Heart right ventricle (tissue), 16 donors: Measurements from ENCODE around the gene ICAM1. TPM values are rescaled to one million over a fixed set of nuclear protein-coding genes. Genes with fewer than 3 reads are reported as not detected.
A peak's percentile ranks its signal among the peaks of the same experiment; 100 is the strongest.

ENCODE experiments used
- ATAC-seq, 8 donors: fragments of 200-7000 bp; cut with Tn5 transposase; one replicate each; pipeline ENCODE4 v1.9.1; 2020; ENCODE audit warnings: mild to moderate bottlenecking in 8 of 8, moderate library complexity in 8 of 8, moderate number of reproducible peaks in 1 of 8
- DNase-seq, 2 donors: peaks; one replicate each; pipeline ENCODE4 v3.0.0-alpha.2; 2020
- H3K27ac ChIP-seq, 10 donors: fragments of 200-600 bp; sonication (generic) in 2 of 10; one replicate each; pipeline versions ENCODE4 v1.5.0 to v1.8.0; 2020 to 2022; ENCODE audit warnings: mild to moderate bottlenecking in 3 of 10
- H3K27me3 ChIP-seq, 7 donors: fragments of 200-600 bp; one replicate each; pipeline ENCODE4 v1.8.0; 2021 to 2022; ENCODE audit warnings: mild to moderate bottlenecking in 2 of 7
- H3K36me3 ChIP-seq, 9 donors: fragments of 200-600 bp; sonication (generic) in 1 of 9; one replicate each; pipeline versions ENCODE4 v1.5.0 to v1.8.0; 2020 to 2022; ENCODE audit warnings: mild to moderate bottlenecking in 2 of 9
- H3K4me1 ChIP-seq, 9 donors: fragments of 200-600 bp; sonication (generic) in 1 of 9; one replicate each; pipeline versions ENCODE4 v1.5.0 to v1.8.0; 2020 to 2022; ENCODE audit warnings: mild to moderate bottlenecking in 4 of 9
- H3K4me3 ChIP-seq, 10 donors: fragments of 200-600 bp; sonication (generic) in 2 of 10; one replicate each; pipeline versions ENCODE4 v1.5.0 to v1.8.0; 2020 to 2022; ENCODE audit warnings: mild to moderate bottlenecking in 7 of 10, moderate library complexity in 2 of 10
- H3K9me3 ChIP-seq, 11 donors: fragments of 200-600 bp in 10 of 11; sonication (generic) in 2 of 11; one replicate each; pipeline versions ENCODE4 v1.5.0 to v1.8.0; 2013 to 2022; ENCODE audit warnings: mild to moderate bottlenecking in 2 of 11, control low read depth in 1 of 11, moderate library complexity in 1 of 11
- CTCF ChIP-seq, 9 donors: fragments of 200-600 bp; sonication (generic) in 2 of 9; IDR thresholded peaks; one replicate each; pipeline versions ENCODE4 v1.5.0 to v1.8.0; 2021 to 2022; ENCODE audit warnings: antibody characterized with exemption in 9 of 9, mild to moderate bottlenecking in 5 of 9, moderate library complexity in 1 of 9
- WGBS, 2 donors: extraction: QIAGEN DNeasy Blood & Tissue Kit; methylation state at CpG; one replicate each; pipeline ENCODE4 v1.1.7; 2013; ENCODE audit warnings: inconsistent platforms in 1 of 2; 5-methylcytosine and 5-hydroxymethylcytosine counted together
- intact Hi-C, 10 donors: fragments of 100-400 bp; cut with DNase I; formaldehyde crosslinking; loops; one replicate each; pipeline versions ENCODE4 v1.11.1 to v1.14.2; 2022
- polyA plus RNA-seq, 2 donors: library from polyadenylated mRNA; stranded (reverse); fragments of 200-250 nt; gene quantifications; one replicate each; pipeline ENCODE4 v1.2.3, GENCODE V29; 2013
- total RNA-seq, 10 donors: library from RNA; stranded (reverse); fragmentation: NEBNext Ultra II Directional in 3 of 10; extraction: Animal tissue kit (Norgen Biotek cat#: 25700) in 3 of 10; gene quantifications; one replicate each; pipeline versions ENCODE4 v1.2.1 to v1.2.4, GENCODE V29; 2021 to 2023
- donor health status: Arrhythmogenic right ventricular cardiomyopathy.
- donor health status: ischemic (EF 13 %, LVEDD 7.1; RV severe dilation, severe dysfunction).
- donor health status: healthy with polysubstance abuse.
- donor health status: DM: no; HTN: yes; CAD: no.
- donor health status: DM: no; HTN: no; CAD: no.
- donor health status: ischemic (EF 25% LVEDD 6.9; RV normal size, moderate dysfunction).
- donor health status: ischemic (EF 25% LVEDD 5.7; RV mildly dilated, moderate dysfunction).
- donor health status: healthy.
- donor health status: DM: yes; HTN: yes; CAD: no.
- donor health status: Ischemic cardiomyopathy.
- donor health status: ischemic (EF 35%, LVEDD 5.7; RV mildly dilated, moderate dysfunction).
- donor health status: nonischemic (EF 11% LVEDD 7.7; RV severe dilation, severe dysfunction).
- donor health status: DM: yes; HTN: yes; CAD: no.
- donor health status: PGD.
- donor health status: ischemic (EF 29% LVEDD 5.4; RV normal size, mild dysfunction).
- donor health status: nonischemic (EF 23%, LVEDD 6.1; RV moderate dilation, normal function).

Gene ICAM1
- total and polyA plus RNA-seq, 12 donors, result 3.6 to 66.6 (median 9.3) TPM

- peaks cover 18 to 95% (median 72%) of the 10 kb centered on the region in 9 donors for H3K4me1 ChIP-seq
- no peak for TF ChIP-seq CTCF (IDR thresholded peaks at IDR 0.05)
- WGBS, 2 donors, result 1% methylated on average over 48 to 49 of the region's 49 CpGs
- peak overlapping the region; percentile 32 to 56 (median 40) for H3K4me3 ChIP-seq
- intact Hi-C loops, result no loop called here
- H3K27ac ChIP-seq, result peak overlapping the region in 1 of 10 donors; percentile 27
- no peak for DNase-seq
- H3K36me3 ChIP-seq, result no peaks in the 10 kb centered on the region
- ATAC-seq, result peak in 2 of 8 donors; percentile 1
- H3K27me3 ChIP-seq, result peaks cover 39 to 98% (median 96%) of the 10 kb centered on the region in 7 donors
- no peaks in the 10 kb centered on the region for H3K9me3 ChIP-seq
These were observed 20.8 kb downstream of the ICAM1 start for GRCh38 chr19:10291554-10292205.

GRCh38 chr19:10292206-10292788 is 21.4 kb downstream of the ICAM1 start:
- WGBS, 2 donors, result 2 to 3% methylated on average over 43 to 45 of the region's 45 CpGs
- DNase-seq, result peak; percentile 66 to 85
- Histone ChIP-seq H3K27me3 (peaks cover 39 to 100% (median 99%) of the 10 kb centered on the region in 7 donors), H3K9me3 (no peaks in the 10 kb centered on the region), H3K27ac (peak overlapping the region in 1 of 10 donors; percentile 63), H3K4me3 (peak overlapping the region; percentile 24 to 56 (median 40)), H3K36me3 (no peaks in the 10 kb centered on the region), H3K4me1 (peaks cover 13 to 88% (median 66%) of the 10 kb centered on the region in 9 donors)
- peak; percentile 41 to 75 (median 64) for ATAC-seq
- intact Hi-C loops, result no loop called here
- no peak for TF ChIP-seq CTCF (IDR thresholded peaks at IDR 0.05)

GRCh38 chr19:10292789-10293636 is 22.1 kb downstream of the ICAM1 start:
- peaks cover 13 to 81% (median 61%) of the 10 kb centered on the region in 9 donors for H3K4me1 ChIP-seq
- H3K36me3 ChIP-seq, result no peaks in the 10 kb centered on the region
- intact Hi-C loops, result no loop called here
- WGBS, 2 donors, result 15 to 18% methylated on average over 53 to 56 of the region's 56 CpGs
- H3K27ac ChIP-seq, result peak overlapping the region in 1 of 10 donors; percentile 63
- no peak for TF ChIP-seq CTCF (IDR thresholded peaks at IDR 0.05)
- DNase-seq, result no peak
- no peak for ATAC-seq
- H3K4me3 ChIP-seq, result peak overlapping the region in 9 of 10 donors; percentile 24 to 56 (median 41)
- peaks cover 39 to 99% (median 92%) of the 10 kb centered on the region in 7 donors for H3K27me3 ChIP-seq
- no peaks in the 10 kb centered on the region for H3K9me3 ChIP-seq
